ENCODE results near the gene SCGB3A2.

SCGB3A2 gene

GRCh38 chr5:147906326-147907095, 28.0 kb downstream of the SCGB3A2 start, which contains the start of gene C5orf46:
C5orf46 (minus strand) TSS chr5:147906538; CDS start chr5:147906501, 37 bp downstream.
- no peak for DNase-seq (ENCODE audit: low spot score)

GRCh38 chr5:147911427-147911826, 32.9 kb downstream of the SCGB3A2 start:
- no peak for DNase-seq (ENCODE audit: low spot score)

- DNase-seq (ENCODE audit: low spot score), result no peak
Observed at GRCh38 chr5:147912011-147912410, 33.5 kb downstream of the SCGB3A2 start.

- DNase-seq (ENCODE audit: low spot score), result no peak
Observed at GRCh38 chr5:147913786-147914185, 35.3 kb downstream of the SCGB3A2 start.

GRCh38 chr5:147918101-147918685, 39.7 kb downstream of the SCGB3A2 start:
- DNase-seq (ENCODE audit: low spot score), result no peak

GRCh38 chr5:147918899-147919298, 40.4 kb downstream of the SCGB3A2 start:
- DNase-seq (ENCODE audit: low spot score), result no peak

GRCh38 chr5:147920420-147921030, 42.0 kb downstream of the SCGB3A2 start:
- DNase-seq (ENCODE audit: low spot score), result no peak

GRCh38 chr5:147921136-147921535, 42.6 kb downstream of the SCGB3A2 start:
- no peak for DNase-seq (ENCODE audit: low spot score)

- no peak for DNase-seq (ENCODE audit: low spot score)
Observed at GRCh38 chr5:147925020-147925419, 46.5 kb downstream of the SCGB3A2 start.

GRCh38 chr5:147927901-147928300, 49.4 kb downstream of the SCGB3A2 start:
- DNase-seq (ENCODE audit: low spot score), result no peak

GRCh38 chr5:147930769-147931168, 52.3 kb downstream of the SCGB3A2 start:
- DNase-seq (ENCODE audit: low spot score), result peak; percentile 12
